ENCODE results near the gene DOK7. TPM values are rescaled to one million over a fixed set of nuclear protein-coding genes. Genes with fewer than 3 reads are reported as not detected.

Gene DOK7
- polyA plus RNA-seq, 1 donor (not counting 4 experiments of a cell fraction or from before 2014, with no cell fraction given), result 0.13 TPM

DNA sequence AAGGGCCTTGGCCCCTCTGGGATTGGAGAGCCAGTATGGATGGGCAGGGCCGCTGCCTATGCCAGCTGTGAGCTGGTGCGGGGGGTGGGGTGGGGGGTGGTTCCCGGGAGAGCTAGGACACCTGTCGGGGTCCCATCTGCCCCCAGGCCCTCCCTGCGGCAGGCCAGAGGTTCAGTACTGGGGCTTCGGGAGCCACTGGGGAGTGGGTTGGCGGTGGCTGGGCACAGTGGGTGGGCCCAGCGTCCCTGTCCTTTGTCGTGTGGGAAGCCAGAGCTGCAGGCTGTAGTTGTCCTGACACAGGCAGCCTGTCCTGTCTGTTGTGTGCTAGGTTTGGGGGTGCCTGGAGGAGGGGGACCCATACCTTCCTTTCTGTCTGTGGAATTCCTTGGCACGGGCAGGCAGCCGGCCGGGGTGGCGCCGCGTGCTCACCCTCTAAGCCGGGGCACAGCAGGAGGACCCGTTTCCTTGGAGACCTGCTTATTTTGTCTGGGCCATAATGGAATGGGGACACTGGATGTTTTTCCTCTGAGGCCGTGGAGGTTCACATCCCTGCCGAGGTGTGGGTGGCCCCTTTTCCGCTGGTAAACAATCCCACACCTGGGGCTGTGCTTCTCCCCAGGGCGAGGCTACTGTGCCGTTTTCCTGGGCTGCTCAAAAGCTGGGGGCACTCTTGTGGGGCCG is 14.8 kb downstream of the DOK7 start:
- no peak for FAIRE-seq
- dilution Hi-C loops (cut with MboI; ENCODE audit: extremely low pct_ligation_motif_present, low sequenced_read_pairs), result no loop called here
- Histone ChIP-seq H3K27ac (ENCODE audit: control insufficient read depth, insufficient read depth, low read length) (no peak overlapping the region), H3K79me2 (ENCODE audit: control insufficient read depth, insufficient read depth, low read length) (no peaks in the 10 kb centered on the region), H4K20me1 (ENCODE audit: control insufficient read depth, extremely low read depth, insufficient read depth, low read length) (no peaks in the 10 kb centered on the region), H3K4me2 (ENCODE audit: control insufficient read depth, extremely low read depth, insufficient read depth, low read depth, low read length) (no peak overlapping the region), H3K4me1 (ENCODE audit: control insufficient read depth, extremely low read depth, insufficient read depth, low read length) (no peaks in the 10 kb centered on the region), H3K9me3 (ENCODE audit: control insufficient read depth, low read depth, low read length) (no peaks in the 10 kb centered on the region), H3K27me3 (ENCODE audit: control insufficient read depth, extremely low read depth, insufficient read depth, low read length) (peaks cover 66% of the 10 kb centered on the region), H3K36me3 (ENCODE audit: control insufficient read depth in 2 of 2, extremely low read depth in 1 of 2, insufficient read depth in 2 of 2, low read length in 2 of 2) (no peaks in the 10 kb centered on the region), H2AFZ (ENCODE audit: control insufficient read depth, low read length) (no peak overlapping the region), H3K9ac (ENCODE audit: control insufficient read depth, extremely low read depth, insufficient read depth, low read length) (no peak overlapping the region), H3K4me3 (ENCODE audit: control insufficient read depth in 2 of 3, extremely low read depth in 1 of 3, insufficient read depth in 2 of 3, low read depth in 1 of 3, low read length in 3 of 3) (no peak overlapping the region), H3K9me1 (ENCODE audit: control insufficient read depth, extremely low read depth, insufficient read depth, low read length) (no peaks in the 10 kb centered on the region)
- DNase-seq (ENCODE audit: low read depth, low spot score), result no peak
- no peak for TF ChIP-seq EZH2 (IDR thresholded peaks at IDR 0.05; ENCODE audit: low read length)
- TF ChIP-seq, protein P1, sequence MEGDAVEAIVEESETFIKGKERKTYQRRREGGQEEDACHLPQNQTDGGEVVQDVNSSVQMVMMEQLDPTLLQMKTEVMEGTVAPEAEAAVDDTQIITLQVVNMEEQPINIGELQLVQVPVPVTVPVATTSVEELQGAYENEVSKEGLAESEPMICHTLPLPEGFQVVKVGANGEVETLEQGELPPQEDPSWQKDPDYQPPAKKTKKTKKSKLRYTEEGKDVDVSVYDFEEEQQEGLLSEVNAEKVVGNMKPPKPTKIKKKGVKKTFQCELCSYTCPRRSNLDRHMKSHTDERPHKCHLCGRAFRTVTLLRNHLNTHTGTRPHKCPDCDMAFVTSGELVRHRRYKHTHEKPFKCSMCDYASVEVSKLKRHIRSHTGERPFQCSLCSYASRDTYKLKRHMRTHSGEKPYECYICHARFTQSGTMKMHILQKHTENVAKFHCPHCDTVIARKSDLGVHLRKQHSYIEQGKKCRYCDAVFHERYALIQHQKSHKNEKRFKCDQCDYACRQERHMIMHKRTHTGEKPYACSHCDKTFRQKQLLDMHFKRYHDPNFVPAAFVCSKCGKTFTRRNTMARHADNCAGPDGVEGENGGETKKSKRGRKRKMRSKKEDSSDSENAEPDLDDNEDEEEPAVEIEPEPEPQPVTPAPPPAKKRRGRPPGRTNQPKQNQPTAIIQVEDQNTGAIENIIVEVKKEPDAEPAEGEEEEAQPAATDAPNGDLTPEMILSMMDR (optimal IDR thresholded peaks at IDR 0.05 in 1 of 3, IDR thresholded peaks at IDR 0.05 in 1 of 3, conservative IDR thresholded peaks at IDR 0.05 in 1 of 3; ENCODE audit: extremely low read depth in 1 of 3, insufficient read depth in 2 of 3, low read length in 3 of 3), result no peak

DNA sequence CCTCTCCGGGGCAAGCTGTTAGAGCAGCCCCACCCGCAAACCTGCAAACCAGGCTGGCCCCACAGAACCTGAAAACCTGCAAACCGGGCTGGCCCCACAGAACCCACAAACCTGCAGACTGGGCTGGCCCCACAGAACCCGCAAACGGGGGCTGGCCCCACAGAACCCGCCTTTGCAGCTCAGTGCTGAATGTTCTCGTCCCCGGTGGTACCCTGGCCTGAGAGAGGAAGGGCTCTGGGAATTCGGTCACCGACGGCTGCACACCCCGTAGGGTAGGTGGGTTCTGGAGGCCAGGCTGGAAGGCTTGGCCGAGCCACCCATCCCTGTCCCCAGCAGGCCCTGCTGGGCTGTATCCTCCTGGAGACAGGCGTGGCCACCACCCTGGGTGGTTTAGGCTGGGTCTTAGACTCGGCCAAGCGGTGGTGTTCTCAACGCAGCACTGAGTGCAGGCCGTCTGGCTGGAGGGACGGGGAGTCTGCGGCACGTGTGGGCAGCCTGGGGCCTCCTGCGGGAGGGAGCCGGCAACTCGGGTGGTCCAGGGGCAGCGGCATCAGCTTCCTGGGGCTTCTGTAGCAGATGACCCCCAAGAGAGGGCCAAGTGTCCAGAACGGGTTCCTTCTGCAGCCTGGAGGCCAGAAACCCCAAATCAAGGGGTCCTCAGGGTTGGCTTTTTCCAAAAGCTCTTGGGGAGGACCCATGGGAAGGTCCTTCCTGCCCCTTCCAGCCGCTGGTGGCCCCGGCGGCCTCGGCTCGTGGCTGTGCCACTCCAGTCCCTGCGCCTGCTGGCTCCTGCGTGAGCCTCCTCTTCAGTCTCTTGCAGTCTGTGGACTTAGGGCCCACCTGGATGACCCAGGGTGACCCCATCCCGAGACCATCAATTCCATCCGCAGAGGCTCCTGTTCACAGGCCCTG is 15.6 kb downstream of the DOK7 start:
- DNase-seq (ENCODE audit: low read depth, low spot score), result no peak
- no peaks in the 10 kb centered on the region for H3K4me1 ChIP-seq (ENCODE audit: control insufficient read depth, extremely low read depth, insufficient read depth, low read length)
- no peaks in the 10 kb centered on the region for H3K9me3 ChIP-seq (ENCODE audit: control insufficient read depth, low read depth, low read length)
- no peak for TF ChIP-seq EZH2 (IDR thresholded peaks at IDR 0.05; ENCODE audit: low read length)
- TF ChIP-seq, protein P1 (optimal IDR thresholded peaks at IDR 0.05 in 1 of 3, IDR thresholded peaks at IDR 0.05 in 1 of 3, conservative IDR thresholded peaks at IDR 0.05 in 1 of 3; ENCODE audit: extremely low read depth in 1 of 3, insufficient read depth in 2 of 3, low read length in 3 of 3), result no peak
- H3K4me3 ChIP-seq (ENCODE audit: control insufficient read depth in 2 of 3, extremely low read depth in 1 of 3, insufficient read depth in 2 of 3, low read depth in 1 of 3, low read length in 3 of 3), result no peak overlapping the region
- no peaks in the 10 kb centered on the region for H3K9me1 ChIP-seq (ENCODE audit: control insufficient read depth, extremely low read depth, insufficient read depth, low read length)
- no peaks in the 10 kb centered on the region for H4K20me1 ChIP-seq (ENCODE audit: control insufficient read depth, extremely low read depth, insufficient read depth, low read length)
- H3K79me2 ChIP-seq (ENCODE audit: control insufficient read depth, insufficient read depth, low read length), result no peaks in the 10 kb centered on the region
- H3K9ac ChIP-seq (ENCODE audit: control insufficient read depth, extremely low read depth, insufficient read depth, low read length), result no peak overlapping the region
- H3K36me3 ChIP-seq (ENCODE audit: control insufficient read depth in 2 of 2, extremely low read depth in 1 of 2, insufficient read depth in 2 of 2, low read length in 2 of 2), result no peaks in the 10 kb centered on the region
- no peak for FAIRE-seq
- no peak overlapping the region for H3K4me2 ChIP-seq (ENCODE audit: control insufficient read depth, extremely low read depth, insufficient read depth, low read depth, low read length)
- peaks cover 63% of the 10 kb centered on the region for H3K27me3 ChIP-seq (ENCODE audit: control insufficient read depth, extremely low read depth, insufficient read depth, low read length)
- no peak overlapping the region for H2AFZ ChIP-seq (ENCODE audit: control insufficient read depth, low read length)
- H3K27ac ChIP-seq (ENCODE audit: control insufficient read depth, insufficient read depth, low read length), result no peak overlapping the region
- dilution Hi-C loops (cut with MboI; ENCODE audit: extremely low pct_ligation_motif_present, low sequenced_read_pairs), result no loop called here
